Lower leg skin (tissue), 4 donors: Measurements from ENCODE around the gene ABAT. TPM values are rescaled to one million over a fixed set of nuclear protein-coding genes. Genes with fewer than 3 reads are reported as not detected.

Experiments used
- DNase-seq, 2 donors: peaks; one replicate each; pipeline ENCODE4 v3.0.0-alpha.2; 2019; ENCODE audit warnings: low spot score in 2 of 2
- H3K4me3 ChIP-seq: fragments of 200-600 bp; sonication (generic); 2 replicates; pipeline ENCODE4 v1.5.1; 2017; ENCODE audit warnings: mild to moderate bottlenecking, low read depth; ENCODE audit not compliant: poor library complexity, severe bottlenecking
- CTCF ChIP-seq, 3 donors: fragments of 450-650 bp; IDR thresholded peaks; one replicate each; pipeline ENCODE4 v1.5.1; 2016; ENCODE audit warnings: antibody characterized with exemption in 3 of 3, mild to moderate bottlenecking in 3 of 3, moderate library complexity in 2 of 3
- POLR2A ChIP-seq, 2 donors: fragments of 450-650 bp; IDR thresholded peaks; one replicate each; pipeline ENCODE4 v1.6.1; 2016 to 2017; ENCODE audit warnings: antibody characterized with exemption in 2 of 2, mild to moderate bottlenecking in 1 of 2, moderate library complexity in 1 of 2
- WGBS, 2 donors: methylation state at CpG; one replicate each; pipeline ENCODE4 v1.1.5; 2018; 5-methylcytosine and 5-hydroxymethylcytosine counted together
- intact Hi-C: fragments of 100-400 bp; cut with DNase I; formaldehyde crosslinking; loops from one replicate; pipeline ENCODE4 v1.15.0; 2023; ENCODE audit warnings: low total_unique reads
- total RNA-seq, 4 donors: library from RNA; depleted of rRNA; stranded (reverse); fragments of >200 nt; gene quantifications; one replicate each; pipeline ENCODE4 v1.1.0, GENCODE V29; 2016

The ABAT gene
- total RNA-seq, 4 donors from 2014 or later: 1.5 to 5.1 (median 2.6) TPM

- no peak for DNase-seq
- H3K4me3 ChIP-seq: no peak overlapping the region
- intact Hi-C loops: loop anchor here (10.0 kb wide), 1 partner anchor 77 kb away; no protein-coding TSS in a partner anchor
- WGBS, 2 donors: 57 to 66% methylated on average over 9 of the region's 9 CpGs
- no peak for TF ChIP-seq POLR2A (IDR thresholded peaks at IDR 0.05)
- TF ChIP-seq CTCF (IDR thresholded peaks at IDR 0.05): no peak
Measured at GRCh38 chr16:8641671-8642070, 32.7 kb upstream of the ABAT start.

- TF ChIP-seq CTCF (IDR thresholded peaks at IDR 0.05): no peak
- no peak for TF ChIP-seq POLR2A (IDR thresholded peaks at IDR 0.05)
- no peak for DNase-seq
- intact Hi-C loops: loop anchor here (10.0 kb wide), 1 partner anchor 77 kb away; no protein-coding TSS in a partner anchor
- H3K4me3 ChIP-seq: no peak overlapping the region
- 86 to 89% methylated on average over 16 of the region's 16 CpGs for WGBS, 2 donors
Measured at GRCh38 chr16:8642146-8642545, 32.3 kb upstream of the ABAT start.

- H3K4me3 ChIP-seq: no peak overlapping the region
- no peak for DNase-seq
- no peak for TF ChIP-seq POLR2A (IDR thresholded peaks at IDR 0.05)
- no peak for TF ChIP-seq CTCF (IDR thresholded peaks at IDR 0.05)
- intact Hi-C loops: loop anchor here (10.0 kb wide), 1 partner anchor 80 kb away; no protein-coding TSS in a partner anchor
- 67 to 75% methylated on average over 29 of the region's 29 CpGs for WGBS, 2 donors
Measured at GRCh38 chr16:8644211-8645140, 29.9 kb upstream of the ABAT start.

GRCh38 chr16:8645141-8645521 is 29.3 kb upstream of the ABAT start:
- 72% methylated on average over 11 of the region's 11 CpGs for WGBS, 2 donors
- intact Hi-C loops: loop anchor here (10.0 kb wide), 1 partner anchor 80 kb away; no protein-coding TSS in a partner anchor
- no peak for DNase-seq
- no peak for TF ChIP-seq CTCF (IDR thresholded peaks at IDR 0.05)
- TF ChIP-seq POLR2A (IDR thresholded peaks at IDR 0.05): no peak
- H3K4me3 ChIP-seq: no peak overlapping the region

GRCh38 chr16:8645831-8646230 is 28.6 kb upstream of the ABAT start:
- 74 to 78% methylated on average over 13 of the region's 13 CpGs for WGBS, 2 donors
- TF ChIP-seq CTCF (IDR thresholded peaks at IDR 0.05) (no peak), POLR2A (IDR thresholded peaks at IDR 0.05) (no peak)
- intact Hi-C loops: loop anchor here (10.0 kb wide), 1 partner anchor 81 kb away; no protein-coding TSS in a partner anchor
- no peak overlapping the region for H3K4me3 ChIP-seq
- DNase-seq: no peak
